ENCODE measurements around the gene RNF181. TPM values are rescaled to one million over a fixed set of nuclear protein-coding genes. Genes with fewer than 3 reads are reported as not detected.

The RNF181 gene
- total and polyA plus RNA-seq, 2 of the 13 experiments (the other 11 are each of a cell fraction or from before 2014, with no cell fraction given) = 224 to 578 TPM

GRCh38 chr2:85611705-85612587, 16.4 kb downstream of the RNF181 start, which contains the start of gene C2orf68 (continued):
- TF ChIP-seq, protein P1, sequence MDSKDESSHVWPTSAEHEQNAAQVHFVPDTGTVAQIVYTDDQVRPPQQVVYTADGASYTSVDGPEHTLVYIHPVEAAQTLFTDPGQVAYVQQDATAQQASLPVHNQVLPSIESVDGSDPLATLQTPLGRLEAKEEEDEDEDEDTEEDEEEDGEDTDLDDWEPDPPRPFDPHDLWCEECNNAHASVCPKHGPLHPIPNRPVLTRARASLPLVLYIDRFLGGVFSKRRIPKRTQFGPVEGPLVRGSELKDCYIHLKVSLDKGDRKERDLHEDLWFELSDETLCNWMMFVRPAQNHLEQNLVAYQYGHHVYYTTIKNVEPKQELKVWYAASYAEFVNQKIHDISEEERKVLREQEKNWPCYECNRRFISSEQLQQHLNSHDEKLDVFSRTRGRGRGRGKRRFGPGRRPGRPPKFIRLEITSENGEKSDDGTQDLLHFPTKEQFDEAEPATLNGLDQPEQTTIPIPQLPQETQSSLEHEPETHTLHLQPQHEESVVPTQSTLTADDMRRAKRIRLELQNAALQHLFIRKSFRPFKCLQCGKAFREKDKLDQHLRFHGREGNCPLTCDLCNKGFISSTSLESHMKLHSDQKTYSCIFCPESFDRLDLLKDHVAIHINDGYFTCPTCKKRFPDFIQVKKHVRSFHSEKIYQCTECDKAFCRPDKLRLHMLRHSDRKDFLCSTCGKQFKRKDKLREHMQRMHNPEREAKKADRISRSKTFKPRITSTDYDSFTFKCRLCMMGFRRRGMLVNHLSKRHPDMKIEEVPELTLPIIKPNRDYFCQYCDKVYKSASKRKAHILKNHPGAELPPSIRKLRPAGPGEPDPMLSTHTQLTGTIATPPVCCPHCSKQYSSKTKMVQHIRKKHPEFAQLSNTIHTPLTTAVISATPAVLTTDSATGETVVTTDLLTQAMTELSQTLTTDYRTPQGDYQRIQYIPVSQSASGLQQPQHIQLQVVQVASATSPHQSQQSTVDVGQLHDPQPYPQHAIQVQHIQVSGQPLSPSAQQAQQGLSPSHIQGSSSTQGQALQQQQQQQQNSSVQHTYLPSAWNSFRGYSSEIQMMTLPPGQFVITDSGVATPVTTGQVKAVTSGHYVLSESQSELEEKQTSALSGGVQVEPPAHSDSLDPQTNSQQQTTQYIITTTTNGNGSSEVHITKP (CRISPR knock-in tag; IDR thresholded peaks at IDR 0.05; ENCODE audit: low read depth) = peak; percentile 73; the same call in 1 of the 2 replicates
- TF ChIP-seq, protein P2, sequence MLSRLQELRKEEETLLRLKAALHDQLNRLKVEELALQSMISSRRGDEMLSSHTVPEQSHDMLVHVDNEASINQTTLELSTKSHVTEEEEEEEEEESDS (CRISPR knock-in tag; IDR thresholded peaks at IDR 0.05; ENCODE audit: borderline replicate concordance) = no peak
- TF ChIP-seq ZNF570 (CRISPR knock-in tag; IDR thresholded peaks at IDR 0.05; ENCODE audit: borderline replicate concordance) = no peak
- TF ChIP-seq POLR2AphosphoS5 (IDR thresholded peaks at IDR 0.05; ENCODE audit: low read depth, low read length) = peak; percentile 85
- peak; percentile 69; the same call in 1 of the 2 replicates for TF ChIP-seq ZBTB44 (CRISPR knock-in tag; IDR thresholded peaks at IDR 0.05)
- TF ChIP-seq ZNF496 (CRISPR knock-in tag; IDR thresholded peaks at IDR 0.05; ENCODE audit: insufficient replicate concordance) = no peak
- peak; percentile 49; the same call in 1 of the 2 replicates for TF ChIP-seq GATA4 (IDR thresholded peaks at IDR 0.05; ENCODE audit: borderline replicate concordance, low read depth)
- no peak for TF ChIP-seq EHMT2 (IDR thresholded peaks at IDR 0.05; ENCODE audit: borderline replicate concordance, low read depth, low read length)
- peak; percentile 94 for TF ChIP-seq SAP130 (CRISPR knock-in tag; IDR thresholded peaks at IDR 0.05; ENCODE audit: low read depth)
- TF ChIP-seq HNRNPK (IDR thresholded peaks at IDR 0.05; ENCODE audit: low read depth, low read length, poor library complexity, severe bottlenecking) = peak; percentile 67
- peak; percentile 69; the same call in 1 of the 2 replicates for TF ChIP-seq MYC (CRISPR knock-in tag; IDR thresholded peaks at IDR 0.05; ENCODE audit: borderline replicate concordance)
- TF ChIP-seq TOE1 (CRISPR knock-in tag; IDR thresholded peaks at IDR 0.05) = 0 out of 2 replicates have a peak, but pooled peaks have one; percentile 22
- TF ChIP-seq, protein P3, sequence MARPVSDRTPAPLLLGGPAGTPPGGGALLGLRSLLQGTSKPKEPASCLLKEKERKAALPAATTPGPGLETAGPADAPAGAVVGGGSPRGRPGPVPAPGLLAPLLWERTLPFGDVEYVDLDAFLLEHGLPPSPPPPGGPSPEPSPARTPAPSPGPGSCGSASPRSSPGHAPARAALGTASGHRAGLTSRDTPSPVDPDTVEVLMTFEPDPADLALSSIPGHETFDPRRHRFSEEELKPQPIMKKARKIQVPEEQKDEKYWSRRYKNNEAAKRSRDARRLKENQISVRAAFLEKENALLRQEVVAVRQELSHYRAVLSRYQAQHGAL (CRISPR knock-in tag; IDR thresholded peaks at IDR 0.05; ENCODE audit: not compliant biosample characterization) = no peak
- peak; percentile 85 for TF ChIP-seq PHF20 (CRISPR knock-in tag; IDR thresholded peaks at IDR 0.05)
- peak; percentile 63 for TF ChIP-seq RAD21 (CRISPR knock-in tag; IDR thresholded peaks at IDR 0.05)
- peak; percentile 70; the same call in 1 of the 2 replicates for TF ChIP-seq SAFB2 (CRISPR knock-in tag; IDR thresholded peaks at IDR 0.05; ENCODE audit: borderline replicate concordance, low read depth)
- no peak; the same call in 1 of the 2 replicates for TF ChIP-seq ZNF510 (CRISPR knock-in tag; IDR thresholded peaks at IDR 0.05; ENCODE audit: low read depth)
- no peak for TF ChIP-seq RAD51 (IDR thresholded peaks at IDR 0.05; ENCODE audit: borderline replicate concordance)
